NCI-H82 (cell line): ENCODE measurements around the gene BCAR1.
"Not testable (repeated sequence)": the region's sequence is repeated elsewhere in the genome, so short reads cannot be mapped to it uniquely, and the experiment has no call there.

Experiments used
- DNase-seq: peaks from one replicate; lab custom pipeline; 2025; lab: John Stamatoyannopoulos, UW

BCAR1 gene

DNA sequence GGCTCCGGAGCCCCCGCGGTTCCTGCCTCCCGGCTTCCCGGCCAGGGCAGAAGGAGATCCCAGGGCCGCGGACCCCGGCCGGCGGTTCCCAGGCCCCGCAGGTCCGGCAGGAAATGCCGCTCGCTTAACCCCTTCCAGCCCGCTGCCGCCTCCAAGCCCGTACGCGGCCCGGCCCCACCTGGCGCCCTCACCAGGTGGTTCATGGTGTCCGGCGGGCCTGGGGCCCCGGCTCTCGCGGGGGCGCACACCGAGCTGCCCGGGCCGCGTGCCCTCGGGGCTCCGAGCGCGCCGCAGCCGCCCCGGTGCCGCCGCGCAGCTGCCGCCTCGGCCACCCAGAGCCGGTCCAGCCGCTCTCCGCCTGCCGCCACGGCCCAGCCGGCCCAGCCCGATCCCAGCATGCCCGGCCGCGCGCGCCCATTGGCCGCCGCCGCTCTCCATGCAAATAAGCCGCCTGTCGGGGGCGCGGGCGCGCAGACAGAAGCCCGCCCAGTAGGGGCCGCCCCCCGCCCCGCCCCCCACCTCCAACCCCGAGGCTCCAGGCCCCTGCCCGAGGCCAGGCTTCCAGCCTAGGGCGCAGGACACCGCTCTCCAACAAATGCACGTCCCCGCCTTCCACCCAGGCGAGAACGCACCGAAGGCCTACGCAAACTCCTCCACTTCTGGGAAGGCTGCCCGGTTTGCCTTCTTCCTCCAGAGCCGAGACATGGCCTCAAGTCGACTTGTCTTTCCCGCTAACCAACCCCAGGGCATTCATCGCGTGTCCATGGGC, at the start of gene BCAR1:
Gene BCAR1 (minus strand): TSS at position 345 of the 769 bp plus-strand sequence. CDS start 142 bp downstream, at position 203.
- DNase-seq, result peak; percentile 89

DNA sequence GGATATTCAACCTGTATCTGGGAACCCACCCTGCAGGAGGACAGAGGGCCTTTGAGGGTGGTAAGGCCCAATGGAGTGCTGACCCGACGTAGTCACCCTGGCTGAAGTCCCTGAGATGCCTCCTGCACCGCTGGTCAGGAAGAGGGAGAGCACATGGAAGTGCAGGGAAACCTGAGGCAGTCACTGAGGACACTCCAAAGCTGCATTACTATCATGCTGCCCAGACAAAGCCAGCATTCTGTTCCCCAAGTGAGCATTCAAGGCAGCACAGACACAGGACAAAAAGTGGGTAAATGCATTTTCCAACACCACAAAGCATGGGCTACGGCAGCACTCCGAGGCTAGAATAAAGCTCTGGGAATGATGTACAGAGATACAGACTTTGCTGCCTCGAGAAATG, 46.8 kb upstream of the BCAR1 start:
- no peak for DNase-seq

- no peak for DNase-seq
Measured at GRCh38 chr16:75296606-75297005, 45.2 kb upstream of the BCAR1 start.

DNA sequence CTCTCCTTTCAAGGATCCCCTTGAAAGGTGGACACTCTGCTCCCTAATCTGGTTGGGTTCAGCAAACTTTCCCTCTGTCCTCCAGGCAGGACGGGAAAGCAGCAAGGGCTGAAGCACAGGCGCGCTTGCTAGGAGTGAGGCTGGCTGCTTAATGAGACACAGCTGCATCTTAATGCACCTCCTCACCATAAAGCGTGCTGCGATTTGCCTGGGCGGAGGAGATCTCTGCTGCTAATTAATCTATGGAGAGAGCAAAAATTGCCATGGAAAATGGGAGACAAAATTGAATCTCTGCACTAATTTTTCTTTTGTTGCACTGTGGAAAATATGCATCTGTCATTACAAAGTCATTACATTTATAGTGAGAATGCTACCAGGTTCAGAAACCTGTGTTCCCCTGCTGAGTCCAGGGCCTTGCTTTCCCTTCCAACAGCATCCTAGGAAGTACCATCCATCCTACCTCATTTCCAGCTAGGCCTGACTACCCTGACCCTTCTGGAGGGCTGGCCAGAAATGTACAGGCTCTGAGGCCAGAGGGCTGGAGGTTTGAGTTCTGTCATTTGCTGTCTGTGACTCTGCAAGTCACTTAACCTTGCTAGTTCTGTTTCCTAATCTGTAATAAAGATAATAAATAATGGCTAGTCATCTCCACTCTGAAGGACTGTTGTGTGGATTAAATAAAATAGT, 43.5 kb upstream of the BCAR1 start:
- no peak for DNase-seq

DNA sequence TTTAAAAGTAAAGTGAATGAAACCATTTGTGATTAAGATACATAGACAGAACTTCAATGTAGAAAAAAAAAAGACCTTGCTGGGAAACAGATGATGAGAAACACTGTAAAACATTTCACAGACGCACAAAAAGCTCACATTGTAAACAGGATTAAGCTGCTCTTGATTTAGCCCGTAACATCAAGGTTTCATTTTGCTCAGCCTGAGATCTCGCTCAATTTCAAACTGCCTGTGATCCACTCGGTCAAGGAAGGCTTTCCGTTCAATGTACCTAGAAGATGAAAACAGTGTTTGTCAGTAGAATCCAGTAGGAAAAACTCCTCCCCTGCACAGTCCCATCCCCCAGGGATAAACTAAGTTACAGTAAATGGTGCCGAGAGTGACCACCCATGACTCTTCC, 42.3 kb upstream of the BCAR1 start:
- no peak for DNase-seq

DNA sequence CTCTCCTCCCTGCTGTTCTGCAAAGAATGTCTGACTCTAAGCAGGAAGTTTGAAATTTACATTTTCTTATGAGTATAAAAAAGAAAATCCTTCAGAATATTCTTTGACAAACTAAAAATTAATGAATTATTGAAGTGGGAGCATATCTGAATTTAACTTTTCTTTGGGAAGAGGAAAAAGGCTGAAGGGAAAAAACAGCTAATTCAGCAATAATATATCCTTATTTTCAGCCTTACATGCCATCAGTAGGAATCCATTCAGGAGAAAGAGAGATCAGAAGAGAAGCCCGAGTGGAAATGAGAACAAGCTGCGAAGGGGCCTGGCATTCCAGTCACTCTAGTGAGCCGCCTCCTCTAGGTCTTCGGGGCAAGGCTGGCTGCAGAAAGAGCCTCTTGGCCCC, 41.7 kb upstream of the BCAR1 start:
- DNase-seq, result no peak

DNA sequence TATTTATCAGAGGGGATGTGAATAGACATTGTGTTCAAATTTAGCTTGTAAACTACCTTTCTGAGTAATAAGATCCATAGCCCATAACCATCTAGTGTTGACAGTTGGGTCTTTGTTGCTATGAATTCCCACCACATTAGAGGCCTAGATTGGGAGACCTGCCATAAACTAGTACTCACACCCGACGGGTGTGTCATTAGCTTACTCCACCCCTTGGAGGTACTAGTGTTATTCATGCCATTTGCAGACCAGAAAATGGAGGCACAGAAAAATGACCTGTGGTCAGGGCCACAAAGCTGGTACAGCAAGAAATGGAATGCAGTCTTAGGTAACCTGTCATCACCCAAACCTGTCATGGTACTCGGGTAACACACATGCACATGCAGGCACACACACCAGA, 41.3 kb upstream of the BCAR1 start:
- no peak for DNase-seq

DNA sequence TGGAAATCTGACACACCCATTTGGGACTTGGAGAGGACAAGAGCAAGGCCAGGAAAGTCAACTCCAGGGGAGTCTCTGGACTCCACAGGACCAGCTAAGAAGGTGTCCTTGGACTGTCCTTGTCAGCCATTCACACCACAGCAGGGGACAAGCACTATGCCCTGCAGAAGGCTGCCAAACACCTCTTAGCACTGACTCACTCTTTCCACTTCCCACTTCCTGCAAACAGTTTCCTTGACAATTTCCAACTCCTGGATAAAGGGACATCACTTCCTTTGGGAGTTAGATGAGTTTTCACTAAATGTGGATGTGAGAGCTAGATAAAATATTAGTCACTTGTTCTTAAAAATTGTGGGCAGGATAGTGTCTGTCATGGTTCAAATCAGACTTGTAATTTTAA, 37.8 kb upstream of the BCAR1 start:
- DNase-seq, result no peak

GRCh38 chr16:75288596-75289120, 37.2 kb upstream of the BCAR1 start:
- DNase-seq, result no peak

DNA sequence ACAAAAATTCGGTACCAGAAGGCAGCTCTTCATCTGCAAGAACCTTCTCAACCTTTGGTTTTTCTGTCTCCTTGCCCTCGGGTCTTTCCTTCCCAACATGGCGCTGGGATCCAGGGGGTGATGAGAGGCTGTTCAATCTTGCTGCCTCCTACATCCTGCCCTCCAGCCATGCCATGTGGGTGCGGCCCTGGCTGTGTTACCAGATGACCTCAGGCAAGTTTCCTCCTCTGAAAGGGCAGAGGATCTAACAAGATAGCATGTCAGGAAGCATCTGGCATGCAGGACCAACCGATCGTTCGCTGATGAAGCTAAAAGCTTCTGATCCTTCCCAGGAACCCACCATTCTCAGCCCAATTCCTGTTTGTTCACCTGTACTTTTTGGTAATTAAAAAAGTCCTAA, 36.8 kb upstream of the BCAR1 start:
- no peak for DNase-seq

DNA sequence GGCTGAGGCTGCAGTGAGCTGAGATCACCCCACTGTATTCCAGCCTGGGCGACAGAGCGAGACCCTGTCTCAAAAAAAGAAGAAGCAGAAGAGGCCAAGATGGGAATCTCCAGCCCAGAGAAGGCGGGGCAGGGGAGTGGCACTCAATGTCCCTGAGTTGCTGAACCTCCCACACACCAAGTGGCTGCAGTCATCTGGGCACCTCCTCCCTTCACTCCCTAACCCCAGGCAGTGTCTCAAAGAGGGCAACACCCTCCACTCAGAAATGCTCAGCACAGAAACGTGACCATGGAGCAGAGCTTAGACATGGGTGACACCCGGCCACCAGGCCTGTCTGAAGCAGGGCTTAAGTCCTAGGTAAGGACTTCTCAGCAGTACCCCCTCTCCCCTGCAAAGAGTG, 36.3 kb upstream of the BCAR1 start:
- DNase-seq, result no peak

GRCh38 chr16:75286389-75286788, 35.0 kb upstream of the BCAR1 start:
- no peak for DNase-seq

DNA sequence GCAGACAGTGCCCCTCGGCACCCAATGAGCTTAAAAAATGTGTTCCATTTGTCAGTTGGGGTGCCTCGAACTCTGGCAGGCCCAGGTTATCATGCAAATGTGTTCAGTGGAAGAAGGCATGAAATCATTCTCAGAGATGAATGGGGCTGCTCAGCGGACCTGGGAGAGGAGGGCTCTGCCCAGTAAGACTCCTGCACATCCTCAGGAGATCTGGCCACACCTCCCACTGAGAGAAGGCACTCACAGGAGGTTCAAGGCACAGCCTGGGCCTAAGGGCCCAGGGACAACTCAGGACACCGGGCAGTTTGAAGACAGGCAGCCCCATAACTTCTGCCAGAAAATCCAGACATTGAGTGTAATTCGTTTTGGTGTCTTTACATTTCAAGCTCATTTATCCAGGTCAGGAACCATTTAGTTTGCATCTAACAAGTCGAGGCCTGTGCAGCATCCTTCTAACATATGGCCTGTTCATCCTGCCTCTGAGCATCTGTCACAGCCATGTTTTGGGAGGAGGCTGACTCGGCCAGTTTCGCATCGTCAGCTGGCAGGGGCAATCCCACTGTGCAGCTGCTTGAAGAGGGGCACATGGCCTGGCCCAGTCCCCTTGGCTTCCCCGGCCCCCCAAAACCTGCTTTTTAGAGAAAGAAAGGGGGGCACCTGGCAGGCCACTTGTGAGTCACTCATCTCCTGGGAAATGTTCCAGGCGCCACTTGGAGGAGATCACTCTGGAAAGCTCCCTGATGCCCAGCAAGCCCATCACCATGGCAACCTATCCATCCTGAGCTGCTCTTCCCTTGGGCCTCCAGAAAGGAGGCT, 31.2 kb upstream of the BCAR1 start:
- DNase-seq, result peak; percentile 65

GRCh38 chr16:75281826-75282225, 30.4 kb upstream of the BCAR1 start:
- DNase-seq, result no peak

- DNase-seq, result not testable (repeated sequence)
Measured at GRCh38 chr16:75281009-75281408, 29.6 kb upstream of the BCAR1 start.

DNA sequence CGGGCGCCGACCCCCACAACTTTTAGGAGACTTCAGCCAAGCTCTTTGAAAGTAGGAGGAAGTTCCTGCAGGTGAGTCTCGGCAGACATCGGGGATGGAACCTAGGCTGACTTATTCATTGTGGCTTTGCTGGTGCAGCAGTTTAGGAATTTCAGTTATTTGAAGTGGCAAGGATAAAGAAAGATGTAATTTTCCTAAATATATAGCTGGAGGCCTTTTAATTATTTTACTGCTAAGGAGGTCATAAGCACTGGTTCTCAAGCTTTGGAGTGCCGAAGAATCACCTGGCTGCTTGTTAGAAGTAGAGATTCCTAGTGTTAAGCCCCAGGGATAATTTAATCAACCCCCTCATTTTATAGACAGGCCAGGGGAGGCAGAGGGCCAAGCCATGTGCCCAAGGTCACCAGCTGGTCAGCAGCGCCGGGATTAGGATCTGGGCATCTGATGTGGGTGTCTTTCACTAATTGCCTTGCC, 28.9 kb upstream of the BCAR1 start:
- peak; percentile 48 for DNase-seq

DNA sequence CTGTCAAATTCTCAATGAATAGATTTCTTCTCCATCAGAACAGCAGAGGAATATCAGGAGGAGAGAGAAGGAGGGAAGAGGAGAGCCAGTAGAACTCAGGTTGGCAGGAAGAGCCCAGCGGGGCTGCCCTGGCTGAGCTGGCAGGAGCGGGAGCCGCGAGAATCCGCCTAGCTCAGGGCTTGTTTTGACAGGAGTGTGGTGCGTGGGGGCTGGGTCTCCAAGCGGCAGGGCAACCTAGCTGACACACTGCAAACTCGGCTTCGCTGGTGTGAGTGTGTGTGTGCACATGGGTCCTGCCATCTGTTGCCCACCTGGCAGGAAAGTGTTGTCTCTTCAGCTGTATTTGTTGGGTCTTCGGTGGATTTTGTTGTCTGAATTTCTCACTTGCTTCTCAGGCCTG, 27.9 kb upstream of the BCAR1 start:
- DNase-seq, result peak; percentile 70

DNA sequence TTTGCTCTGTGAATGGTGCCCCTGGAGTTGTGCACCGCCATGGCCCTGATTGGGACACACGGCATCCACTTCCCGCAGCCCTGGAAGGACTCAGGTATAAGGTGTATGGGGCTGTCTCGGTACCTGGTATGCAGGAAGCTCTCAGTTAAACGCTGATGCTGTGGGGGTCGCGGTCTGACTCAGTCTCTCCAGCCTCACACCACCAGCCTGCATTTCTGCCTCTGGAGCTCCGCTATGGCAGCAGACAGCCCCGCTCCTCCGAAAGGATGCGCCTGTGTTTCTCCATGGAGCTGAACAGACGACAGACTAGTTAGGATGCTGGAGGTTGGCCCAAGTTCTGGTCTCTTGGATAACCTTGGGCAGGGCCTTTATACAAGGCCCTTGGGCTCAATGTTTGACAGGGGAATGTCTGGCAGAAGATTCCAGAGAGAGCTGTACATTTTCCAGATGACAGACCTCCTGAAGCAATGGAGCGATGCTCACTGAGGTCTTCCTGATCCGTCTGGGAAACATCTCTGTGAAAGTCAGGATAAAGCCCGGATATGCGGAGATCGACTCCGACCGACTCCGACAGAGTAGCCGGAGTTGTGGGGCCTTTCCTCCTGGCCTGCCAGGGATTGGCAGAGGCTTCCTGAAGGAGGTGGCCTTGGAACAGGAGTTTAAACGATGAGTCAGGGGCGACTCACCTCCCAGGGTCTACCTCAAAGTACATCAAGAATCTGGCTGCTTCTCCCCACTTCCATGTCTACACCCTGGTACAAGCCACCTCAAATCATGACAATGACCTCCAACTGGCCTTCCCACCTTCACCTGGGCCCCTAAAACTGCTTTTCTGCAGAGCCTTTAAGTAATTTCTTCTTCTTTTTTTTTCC, 21.9 kb upstream of the BCAR1 start:
- DNase-seq, result no peak

GRCh38 chr16:75272629-75273028, 21.2 kb upstream of the BCAR1 start:
- DNase-seq, result not testable (repeated sequence)

GRCh38 chr16:75272097-75272551, 20.7 kb upstream of the BCAR1 start:
- DNase-seq, result no peak

- no peak for DNase-seq
Measured at GRCh38 chr16:75271441-75272096, 20.1 kb upstream of the BCAR1 start.
